DND-41 (cell line): ENCODE data around the gene SETD9.

Source experiments
- CTCF ChIP-seq: IDR thresholded peaks from 2 replicates; pipeline ENCODE4 v1.5.1; 2012; ENCODE audit warnings: borderline replicate concordance, low read length, moderate library complexity, mild to moderate bottlenecking; ENCODE audit not compliant: poor library complexity, severe bottlenecking; ENCODE audit errors: extremely low read depth
- EZH2 ChIP-seq: IDR thresholded peaks from 3 replicates; pipeline ENCODE4 v1.6.1; 2012; ENCODE audit warnings: borderline replicate concordance, low read depth, mild to moderate bottlenecking, moderate library complexity, low read length, inconsistent platforms; ENCODE audit not compliant: severe bottlenecking

GRCh38 chr5:56962286-56962685 lies 52.9 kb downstream of the SETD9 start:
- TF ChIP-seq CTCF = no peak
- TF ChIP-seq EZH2 = no peak
